Right lobe of liver (tissue), 6 donors: ENCODE measurements around the gene BPGM. TPM values are rescaled to one million over a fixed set of nuclear protein-coding genes. Genes with fewer than 3 reads are reported as not detected.

Source experiments
- ATAC-seq, 4 donors: fragments of 200-7000 bp; cut with Tn5 transposase; one replicate each; pipeline ENCODE4 v1.9.1; 2020; ENCODE audit warnings: mild to moderate bottlenecking in 4 of 4, moderate library complexity in 4 of 4
- DNase-seq, 3 donors: peaks; one replicate each; pipeline ENCODE4 v3.0.0-alpha.2; 2020
- H3K27ac ChIP-seq, 3 donors: fragments of 200-600 bp; one replicate each; pipeline ENCODE4 v1.8.0; 2022
- H3K27me3 ChIP-seq, 2 donors: fragments of 200-600 bp; one replicate each; pipeline ENCODE4 v1.8.0; 2022
- H3K36me3 ChIP-seq, 4 donors: fragments of 200-600 bp; sonication (generic) in 1 of 4; one replicate each; pipeline versions ENCODE4 v1.5.1 to v1.8.0; 2017 to 2022; ENCODE audit warnings: control low read depth in 1 of 4
- H3K4me1 ChIP-seq, 4 donors: fragments of 200-600 bp; sonication (generic) in 1 of 4; one replicate each; pipeline versions ENCODE4 v1.5.1 to v1.8.0; 2017 to 2022; ENCODE audit warnings: control low read depth in 1 of 4
- H3K4me3 ChIP-seq, 3 donors: fragments of 200-600 bp; one replicate each; pipeline ENCODE4 v1.8.0; 2022
- H3K9me3 ChIP-seq, 4 donors: fragments of 200-600 bp; sonication (generic) in 1 of 4; one replicate each; pipeline versions ENCODE4 v1.5.1 to v1.8.0; 2017 to 2022; ENCODE audit warnings: control low read depth in 1 of 4
- POLR2A ChIP-seq: fragments of 450-650 bp; IDR thresholded peaks from one replicate; pipeline ENCODE4 v1.6.1; 2017; ENCODE audit warnings: antibody characterized with exemption, mild to moderate bottlenecking
- WGBS: methylation state at CpG from one replicate; pipeline ENCODE4 v1.1.6; 2018; ENCODE audit warnings: low coverage, low lambda C conversion rate; ENCODE audit not compliant: insufficient coverage; ENCODE audit errors: missing lambda C conversion rate; 5-methylcytosine and 5-hydroxymethylcytosine counted together
- intact Hi-C, 2 donors: fragments of 100-400 bp; cut with DNase I; formaldehyde crosslinking; loops; one replicate each; pipeline versions ENCODE4 v1.11.2 to v1.14.1; 2022
- long read RNA-seq: library from polyadenylated mRNA; unstranded; transcript quantifications from one replicate; pipeline ENCODE4 v2.0.0, GENCODE V29; 2019
- total RNA-seq, 6 experiments: library from RNA; depleted of rRNA in 2 of 6; stranded (reverse); fragments of >200 nt in 2 of 6; fragmentation: NEBNext Ultra II Directional in 3 of 6; extraction: Animal tissue kit (Norgen Biotek cat#: 25700) in 3 of 6; gene quantifications; one replicate each; pipeline versions ENCODE4 v1.1.0 to v1.2.4, GENCODE V29; 2016 to 2023
- TF ChIP-seq, protein P1 (sequence below), 4 donors: fragments of 200-600 bp in 3 of 4; fragments of 450-650 bp in 1 of 4; IDR thresholded peaks; one replicate each; pipeline versions ENCODE4 v1.5.1 to v1.8.0; 2016 to 2022; ENCODE audit warnings: antibody characterized with exemption in 4 of 4, mild to moderate bottlenecking in 2 of 4
- donor health status: DM: no; HTN: yes; CAD: no.
- donor health status: DM: no; HTN: no; CAD: no.
- donor health status: DM: no; HTN: no; CAD: no.
- donor health status: DM: no; HTN: yes; CAD: no.
- donor health status: DM: no; HTN: yes; CAD: no.

BPGM gene
- 10 to 100 TPM in 1 of 6 experiments, 1 to 10 TPM in 5; 5.9 to 10.9 (median 7.3) TPM for total RNA-seq
- long read RNA-seq, partial matches to known transcripts: 1 of 3 reads
- long read RNA-seq, other reads (novel, unspliced or antisense): 0 of 3 reads

DNA sequence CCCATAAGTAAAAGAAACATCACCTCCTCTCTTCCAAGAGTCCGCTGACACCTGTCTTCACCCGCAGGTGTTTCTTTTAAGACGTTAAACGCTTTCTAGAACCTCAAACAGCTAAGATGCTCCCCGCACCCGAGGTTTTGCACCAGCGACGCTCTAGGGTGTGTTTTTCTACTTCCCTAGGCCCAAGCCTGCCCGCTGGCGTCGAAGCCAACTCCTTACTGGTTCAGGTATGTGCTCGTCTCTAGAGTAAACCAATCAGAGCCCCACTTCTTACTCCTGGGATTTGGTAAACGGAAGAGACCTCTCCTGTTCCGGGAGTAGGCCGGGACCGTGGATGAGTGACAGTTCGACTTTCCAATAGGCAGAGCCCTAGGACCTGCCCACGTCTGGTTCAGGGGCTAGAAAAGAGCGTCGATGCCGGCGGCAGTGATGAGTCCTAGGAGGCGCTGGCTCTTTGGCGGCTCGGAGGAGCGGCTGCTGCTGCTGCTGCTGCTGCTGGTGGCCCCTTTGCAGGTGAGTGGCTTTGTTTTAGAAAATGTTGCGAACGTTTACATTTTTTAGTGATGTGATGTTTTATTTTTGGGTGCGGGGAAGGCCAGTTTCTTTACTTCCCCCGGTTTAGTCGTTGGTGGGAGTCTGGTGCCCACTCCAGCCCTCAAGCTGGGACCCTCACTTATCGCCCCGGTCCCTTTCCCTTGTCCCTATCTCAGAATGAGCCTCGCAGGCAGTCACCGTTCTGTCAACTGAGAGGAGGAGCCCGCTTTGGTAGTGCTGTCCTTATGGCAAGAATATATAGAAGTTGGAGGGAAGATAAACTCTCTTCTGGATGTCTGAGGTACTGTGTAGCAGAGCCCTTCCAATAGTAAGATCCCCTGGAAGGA is at the start of gene BPGM:
Gene BPGM, plus strand, starts transcription at position 429 of the 881 bp plus-strand sequence. CDS start 14,655 bp downstream, outside the sequence.
- peak within 1 kb of the TSS; percentile 65 to 77 (median 72) for H3K4me3 ChIP-seq
- intact Hi-C loops: no loop called here
- no peaks in the 10 kb centered on the region for H3K9me3 ChIP-seq
- peaks cover 0 to 6% (median 0%) of the 10 kb centered on the region in 4 donors for H3K4me1 ChIP-seq
- ATAC-seq: peak; percentile 97 to 100 (median 99)
- WGBS: 0% methylated on average over 34 of the region's 36 CpGs
- peak; percentile 99 for TF ChIP-seq POLR2A
- TF ChIP-seq, protein P1, sequence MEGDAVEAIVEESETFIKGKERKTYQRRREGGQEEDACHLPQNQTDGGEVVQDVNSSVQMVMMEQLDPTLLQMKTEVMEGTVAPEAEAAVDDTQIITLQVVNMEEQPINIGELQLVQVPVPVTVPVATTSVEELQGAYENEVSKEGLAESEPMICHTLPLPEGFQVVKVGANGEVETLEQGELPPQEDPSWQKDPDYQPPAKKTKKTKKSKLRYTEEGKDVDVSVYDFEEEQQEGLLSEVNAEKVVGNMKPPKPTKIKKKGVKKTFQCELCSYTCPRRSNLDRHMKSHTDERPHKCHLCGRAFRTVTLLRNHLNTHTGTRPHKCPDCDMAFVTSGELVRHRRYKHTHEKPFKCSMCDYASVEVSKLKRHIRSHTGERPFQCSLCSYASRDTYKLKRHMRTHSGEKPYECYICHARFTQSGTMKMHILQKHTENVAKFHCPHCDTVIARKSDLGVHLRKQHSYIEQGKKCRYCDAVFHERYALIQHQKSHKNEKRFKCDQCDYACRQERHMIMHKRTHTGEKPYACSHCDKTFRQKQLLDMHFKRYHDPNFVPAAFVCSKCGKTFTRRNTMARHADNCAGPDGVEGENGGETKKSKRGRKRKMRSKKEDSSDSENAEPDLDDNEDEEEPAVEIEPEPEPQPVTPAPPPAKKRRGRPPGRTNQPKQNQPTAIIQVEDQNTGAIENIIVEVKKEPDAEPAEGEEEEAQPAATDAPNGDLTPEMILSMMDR (IDR thresholded peaks at IDR 0.05): peak in 2 of 4 donors; percentile 12 to 38
- H3K27me3 ChIP-seq: no peaks in the 10 kb centered on the region
- DNase-seq: peak; percentile 95 to 99 (median 98)
- peak within 1 kb of the TSS; percentile 58 to 74 (median 61) for H3K27ac ChIP-seq
- no peaks in the 10 kb centered on the region for H3K36me3 ChIP-seq

DNA sequence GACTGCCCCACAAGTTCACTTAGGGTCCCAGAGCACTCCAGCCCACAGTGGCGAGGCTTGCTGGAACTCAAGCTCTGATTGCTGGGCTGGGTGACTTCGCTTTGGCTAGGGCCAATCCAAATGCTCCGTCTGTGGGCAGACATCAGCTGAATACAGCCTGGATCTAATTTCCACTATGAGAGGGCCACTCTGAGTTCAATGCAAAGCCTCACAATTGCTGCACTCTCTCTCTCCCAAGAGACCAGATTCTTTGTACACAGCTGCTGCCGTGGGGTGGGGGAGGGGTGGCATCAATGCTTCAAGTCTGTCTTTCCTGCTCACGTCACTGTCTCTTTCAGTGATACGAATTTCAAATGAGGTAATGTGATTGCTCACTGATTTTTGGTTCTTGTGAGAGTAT is 47.3 kb upstream of the BPGM start:
- H3K4me1 ChIP-seq: peaks cover 0 to 9% (median 0%) of the 10 kb centered on the region in 4 donors
- no peak overlapping the region for H3K4me3 ChIP-seq
- DNase-seq (no peak), ATAC-seq (no peak)
- whole genome bisulfite sequencing: 71% methylated on average over 5 of the region's 6 CpGs
- TF ChIP-seq, protein P1 (IDR thresholded peaks at IDR 0.05): no peak
- TF ChIP-seq POLR2A: no peak
- no peaks in the 10 kb centered on the region for H3K9me3 ChIP-seq
- intact Hi-C loops: no loop called here
- no peak overlapping the region for H3K27ac ChIP-seq
- H3K36me3 ChIP-seq: no peaks in the 10 kb centered on the region
- H3K27me3 ChIP-seq: no peaks in the 10 kb centered on the region

DNA sequence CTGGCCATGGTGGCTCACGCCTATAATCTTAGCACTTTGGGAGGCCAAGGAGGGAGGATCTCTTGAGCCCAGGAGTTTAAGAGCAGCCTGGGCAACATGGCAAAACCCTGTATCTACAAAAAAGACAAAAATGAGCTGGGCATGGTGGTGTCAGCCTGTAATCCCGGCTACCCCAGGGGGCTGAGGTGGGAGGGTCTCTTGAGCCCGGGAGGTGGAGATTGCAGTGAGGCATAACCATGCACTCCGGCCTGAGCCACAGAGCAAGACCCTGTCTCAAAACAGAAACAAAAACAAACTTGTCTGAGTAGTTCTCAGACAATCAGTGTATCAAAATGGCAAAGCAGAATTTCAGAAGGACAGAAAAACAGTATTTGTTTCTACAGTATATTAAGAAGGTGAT is 45.2 kb upstream of the BPGM start:
- Histone ChIP-seq H3K27me3 (no peaks in the 10 kb centered on the region), H3K9me3 (no peaks in the 10 kb centered on the region), H3K36me3 (no peaks in the 10 kb centered on the region), H3K4me1 (peaks cover 0 to 10% (median 0%) of the 10 kb centered on the region in 4 donors), H3K4me3 (no peak overlapping the region), H3K27ac (no peak overlapping the region)
- 58% methylated on average over 4 of the region's 4 CpGs for WGBS
- DNase-seq (no peak), ATAC-seq (no peak)
- TF ChIP-seq, protein P1 (IDR thresholded peaks at IDR 0.05): no peak
- intact Hi-C loops: loop anchor here (10.0 kb wide), 1 partner anchor 87 kb away; no protein-coding TSS in a partner anchor

DNA sequence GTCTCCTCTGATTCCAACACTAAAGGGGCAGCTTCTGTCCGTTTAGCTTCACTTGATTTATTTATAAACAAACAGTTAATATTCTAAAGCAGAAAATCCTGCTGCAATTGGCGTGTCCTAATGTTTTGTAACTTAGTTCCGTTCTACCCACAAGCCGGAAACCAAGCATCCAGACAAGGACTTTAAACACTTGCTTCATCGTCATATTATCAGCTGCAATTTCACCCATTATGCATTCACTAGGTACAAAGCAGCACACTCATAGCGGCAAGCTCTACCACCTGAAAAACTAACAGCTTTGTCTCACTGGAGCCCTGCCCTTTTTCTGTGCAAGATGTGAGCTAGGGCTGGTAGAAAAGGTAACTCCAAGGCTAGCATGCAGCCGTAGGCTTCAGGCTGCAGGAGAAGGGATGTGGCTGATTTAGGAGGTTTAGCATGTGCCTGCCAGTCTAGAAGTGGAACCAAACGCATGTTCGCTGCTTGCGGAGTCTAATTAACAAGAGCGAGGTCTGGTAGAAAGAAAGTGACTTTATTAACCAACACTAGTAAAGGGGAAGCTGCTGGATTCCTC is 43.7 kb upstream of the BPGM start:
- intact Hi-C loops: loop anchor here (10.0 kb wide), 1 partner anchor 88 kb away; no protein-coding TSS in a partner anchor
- no peak for DNase-seq
- peak; percentile 62 to 82 (median 72) for ATAC-seq
- 44% methylated on average over 11 of the region's 11 CpGs for WGBS
- peak overlapping the region in 1 of 3 donors; percentile 8 for H3K4me3 ChIP-seq
- TF ChIP-seq, protein P1 (IDR thresholded peaks at IDR 0.05): no peak
- peak; percentile 60 for TF ChIP-seq POLR2A
- H3K27me3 ChIP-seq: no peaks in the 10 kb centered on the region
- H3K4me1 ChIP-seq: peaks cover 0 to 10% (median 0%) of the 10 kb centered on the region in 4 donors
- H3K36me3 ChIP-seq: no peaks in the 10 kb centered on the region
- no peaks in the 10 kb centered on the region for H3K9me3 ChIP-seq
- H3K27ac ChIP-seq: peak overlapping the region in 1 of 3 donors; percentile 49
